ENCODE data around the gene MYB.

DNA sequence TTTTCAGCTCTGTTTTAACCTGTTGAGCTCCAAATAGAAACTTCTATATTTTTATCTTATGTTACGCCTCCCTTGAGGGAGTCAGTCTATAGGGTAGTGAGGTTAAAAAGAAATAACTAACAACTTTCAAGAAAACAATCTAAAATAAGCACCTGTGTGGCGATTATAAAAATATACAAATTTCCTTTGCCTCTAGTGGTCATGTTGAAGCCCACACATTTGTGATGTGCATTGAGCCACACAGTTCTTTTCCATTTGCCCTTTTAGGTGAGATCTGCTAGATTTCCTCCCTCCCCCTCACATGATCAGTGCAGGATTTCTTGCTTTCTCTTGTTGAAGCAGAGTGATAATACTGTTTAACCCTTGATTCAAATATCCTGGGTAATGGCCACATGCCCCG is 84.2 kb downstream of the MYB start:
- TF ChIP-seq, protein P1, sequence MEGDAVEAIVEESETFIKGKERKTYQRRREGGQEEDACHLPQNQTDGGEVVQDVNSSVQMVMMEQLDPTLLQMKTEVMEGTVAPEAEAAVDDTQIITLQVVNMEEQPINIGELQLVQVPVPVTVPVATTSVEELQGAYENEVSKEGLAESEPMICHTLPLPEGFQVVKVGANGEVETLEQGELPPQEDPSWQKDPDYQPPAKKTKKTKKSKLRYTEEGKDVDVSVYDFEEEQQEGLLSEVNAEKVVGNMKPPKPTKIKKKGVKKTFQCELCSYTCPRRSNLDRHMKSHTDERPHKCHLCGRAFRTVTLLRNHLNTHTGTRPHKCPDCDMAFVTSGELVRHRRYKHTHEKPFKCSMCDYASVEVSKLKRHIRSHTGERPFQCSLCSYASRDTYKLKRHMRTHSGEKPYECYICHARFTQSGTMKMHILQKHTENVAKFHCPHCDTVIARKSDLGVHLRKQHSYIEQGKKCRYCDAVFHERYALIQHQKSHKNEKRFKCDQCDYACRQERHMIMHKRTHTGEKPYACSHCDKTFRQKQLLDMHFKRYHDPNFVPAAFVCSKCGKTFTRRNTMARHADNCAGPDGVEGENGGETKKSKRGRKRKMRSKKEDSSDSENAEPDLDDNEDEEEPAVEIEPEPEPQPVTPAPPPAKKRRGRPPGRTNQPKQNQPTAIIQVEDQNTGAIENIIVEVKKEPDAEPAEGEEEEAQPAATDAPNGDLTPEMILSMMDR (IDR thresholded peaks at IDR 0.05; ENCODE audit: low read length): no peak
- no peak for TF ChIP-seq EZH2 (optimal IDR thresholded peaks at IDR 0.05; ENCODE audit: low read depth, low read length)
